Skeletal muscle satellite cell (primary cell): ENCODE measurements around the gene FKRP.
"Not testable (repeated sequence)": the region's sequence is repeated elsewhere in the genome, so short reads cannot be mapped to it uniquely, and the experiment has no call there.

Experiments used
- H3K27me3 ChIP-seq: 2 replicates; pipeline ENCODE4 v1.7.0; 2013; ENCODE audit warnings: low read length; ENCODE audit not compliant: control insufficient read depth, insufficient read depth
- H3K36me3 ChIP-seq: 2 replicates; pipeline ENCODE4 v1.7.0; 2013; ENCODE audit warnings: mild to moderate bottlenecking, control low read depth, low read length; ENCODE audit not compliant: insufficient read depth
- H3K4me1 ChIP-seq: 2 replicates; pipeline ENCODE4 v1.7.0; 2013; ENCODE audit warnings: low read length; ENCODE audit not compliant: control insufficient read depth, insufficient read depth
- H3K4me2 ChIP-seq: 2 replicates; pipeline ENCODE4 v1.7.0; 2013; ENCODE audit warnings: mild to moderate bottlenecking, low read length
- H3K4me3 ChIP-seq: 2 replicates; pipeline ENCODE4 v1.7.0; 2013; ENCODE audit warnings: low read length
- H3K9ac ChIP-seq: 2 replicates; pipeline ENCODE4 v1.7.0; 2013; ENCODE audit warnings: mild to moderate bottlenecking, low read depth, low read length, moderate library complexity
- H3K9me3 ChIP-seq: replicated peaks from 2 replicates; pipeline ENCODE4 v1.7.0; 2013; ENCODE audit warnings: mild to moderate bottlenecking, control low read depth, low read length

FKRP gene

GRCh38 chr19:46755077-46755852, 9.4 kb downstream of the FKRP start:
- peaks cover 14% of the 10 kb centered on the region for H3K4me1 ChIP-seq
- H3K9me3 ChIP-seq, result no peaks in the 10 kb centered on the region
- H3K27me3 ChIP-seq, result no peaks in the 10 kb centered on the region
- no peak overlapping the region for H3K4me2 ChIP-seq
- H3K36me3 ChIP-seq, result peaks cover 20% of the 10 kb centered on the region
- no peak overlapping the region for H3K4me3 ChIP-seq
- no peak overlapping the region for H3K9ac ChIP-seq

- Histone ChIP-seq H3K9ac (no peak overlapping the region), H3K4me1 (peaks cover 20% of the 10 kb centered on the region), H3K36me3 (peaks cover 20% of the 10 kb centered on the region), H3K27me3 (no peaks in the 10 kb centered on the region), H3K9me3 (no peaks in the 10 kb centered on the region), H3K4me3 (no peak overlapping the region), H3K4me2 (no peak overlapping the region)
Observed at GRCh38 chr19:46755853-46756543, 10.1 kb downstream of the FKRP start.

GRCh38 chr19:46756544-46756888, 10.7 kb downstream of the FKRP start:
- no peaks in the 10 kb centered on the region for H3K27me3 ChIP-seq
- no peak overlapping the region for H3K4me2 ChIP-seq
- H3K36me3 ChIP-seq, result peaks cover 20% of the 10 kb centered on the region
- peaks cover 25% of the 10 kb centered on the region for H3K4me1 ChIP-seq
- no peak overlapping the region for H3K9ac ChIP-seq
- H3K4me3 ChIP-seq, result no peak overlapping the region
- no peaks in the 10 kb centered on the region for H3K9me3 ChIP-seq

- Histone ChIP-seq H3K9ac (no peak overlapping the region), H3K36me3 (peaks cover 12% of the 10 kb centered on the region), H3K4me2 (no peak overlapping the region), H3K4me1 (peaks cover 26% of the 10 kb centered on the region), H3K9me3 (no peaks in the 10 kb centered on the region), H3K4me3 (no peak overlapping the region), H3K27me3 (no peaks in the 10 kb centered on the region)
Observed at GRCh38 chr19:46759206-46759605, 13.3 kb downstream of the FKRP start.

- peaks cover 12% of the 10 kb centered on the region for H3K36me3 ChIP-seq
- peaks cover 26% of the 10 kb centered on the region for H3K4me1 ChIP-seq
- no peaks in the 10 kb centered on the region for H3K9me3 ChIP-seq
- H3K4me2 ChIP-seq, result peak overlapping the region; percentile 15
- no peak overlapping the region for H3K4me3 ChIP-seq
- peak overlapping the region; percentile 32 for H3K9ac ChIP-seq
- no peaks in the 10 kb centered on the region for H3K27me3 ChIP-seq
Observed at GRCh38 chr19:46759817-46760333, 14.0 kb downstream of the FKRP start.

- H3K4me3 ChIP-seq, result no peak overlapping the region
- no peak overlapping the region for H3K4me2 ChIP-seq
- peaks cover 12% of the 10 kb centered on the region for H3K36me3 ChIP-seq
- no peaks in the 10 kb centered on the region for H3K9me3 ChIP-seq
- H3K4me1 ChIP-seq, result peaks cover 23% of the 10 kb centered on the region
- peak overlapping the region; percentile 43 for H3K9ac ChIP-seq
- H3K27me3 ChIP-seq, result no peaks in the 10 kb centered on the region
Observed at GRCh38 chr19:46760363-46760762, 14.5 kb downstream of the FKRP start.

GRCh38 chr19:46760897-46761296, 15.0 kb downstream of the FKRP start:
- H3K9me3 ChIP-seq, H3K4me2 ChIP-seq, H3K4me3 ChIP-seq, H3K27me3 ChIP-seq: not testable (repeated sequence)
- Histone ChIP-seq H3K9ac (peak overlapping the region; percentile 43), H3K36me3 (peaks cover 10% of the 10 kb centered on the region), H3K4me1 (peaks cover 22% of the 10 kb centered on the region)

- Histone ChIP-seq H3K27me3 (no peaks in the 10 kb centered on the region), H3K4me1 (peaks cover 22% of the 10 kb centered on the region), H3K9me3 (no peaks in the 10 kb centered on the region), H3K36me3 (peaks cover 7% of the 10 kb centered on the region), H3K9ac (no peak overlapping the region), H3K4me3 (no peak overlapping the region), H3K4me2 (no peak overlapping the region)
Observed at GRCh38 chr19:46761418-46761831, 15.6 kb downstream of the FKRP start.

- no peaks in the 10 kb centered on the region for H3K9me3 ChIP-seq
- H3K9ac ChIP-seq, result no peak overlapping the region
- H3K36me3 ChIP-seq, result peaks cover 3% of the 10 kb centered on the region
- no peak overlapping the region for H3K4me2 ChIP-seq
- peaks cover 22% of the 10 kb centered on the region for H3K4me1 ChIP-seq
- H3K4me3 ChIP-seq, result no peak overlapping the region
- H3K27me3 ChIP-seq, result no peaks in the 10 kb centered on the region
Observed at GRCh38 chr19:46762245-46762890, 16.5 kb downstream of the FKRP start.

- Histone ChIP-seq H3K4me2 (no peak overlapping the region), H3K4me3 (no peak overlapping the region), H3K36me3 (no peaks in the 10 kb centered on the region), H3K27me3 (no peaks in the 10 kb centered on the region), H3K9me3 (no peaks in the 10 kb centered on the region), H3K4me1 (peaks cover 16% of the 10 kb centered on the region), H3K9ac (no peak overlapping the region)
Observed at GRCh38 chr19:46764817-46765291, 19.0 kb downstream of the FKRP start.

- Histone ChIP-seq H3K9me3 (no peaks in the 10 kb centered on the region), H3K4me2 (no peak overlapping the region), H3K36me3 (no peaks in the 10 kb centered on the region), H3K27me3 (no peaks in the 10 kb centered on the region), H3K4me1 (no peaks in the 10 kb centered on the region), H3K4me3 (no peak overlapping the region), H3K9ac (no peak overlapping the region)
Observed at GRCh38 chr19:46766569-46767317, 20.9 kb downstream of the FKRP start.
